KMS-11 (cell line): ENCODE measurements around the gene LCP2.

Experiments
- H2AFZ ChIP-seq: fragments of 200-600 bp; sonication (generic); 2 replicates; pipeline ENCODE4 v1.6.1; 2016; ENCODE audit warnings: antibody characterized with exemption, mixed run types, low read depth
- H3K27ac ChIP-seq: fragments of 200-600 bp; sonication (generic); 2 replicates; pipeline ENCODE4 v1.6.1; 2016; ENCODE audit warnings: mild to moderate bottlenecking, mixed run types
- H3K27me3 ChIP-seq: fragments of 200-600 bp; sonication (generic); 2 replicates; pipeline ENCODE4 v1.6.1; 2017; ENCODE audit warnings: mild to moderate bottlenecking, low read depth, mixed run types, moderate library complexity; ENCODE audit not compliant: insufficient read depth
- H3K36me3 ChIP-seq: fragments of 200-600 bp; sonication (generic); 2 replicates; pipeline ENCODE4 v1.6.1; 2017; ENCODE audit warnings: mild to moderate bottlenecking, mixed run types; ENCODE audit not compliant: insufficient read depth
- H3K4me1 ChIP-seq: fragments of 200-600 bp; sonication (generic); 2 replicates; pipeline ENCODE4 v1.6.1; 2016; ENCODE audit warnings: mild to moderate bottlenecking, low read depth, mixed run types; ENCODE audit not compliant: poor library complexity, severe bottlenecking
- H3K4me2 ChIP-seq: fragments of 200-600 bp; sonication (generic); 2 replicates; pipeline ENCODE4 v1.7.0; 2016; ENCODE audit warnings: mild to moderate bottlenecking, mixed run types
- H3K4me3 ChIP-seq: fragments of 200-600 bp; sonication (generic); IDR thresholded peaks from 2 replicates; pipeline ENCODE4 v1.6.1; 2017; ENCODE audit warnings: low read depth, low read length, mixed read lengths; ENCODE audit not compliant: insufficient read depth
- H3K79me2 ChIP-seq: fragments of 200-600 bp; sonication (generic); 2 replicates; pipeline ENCODE4 v1.6.1; 2016; ENCODE audit warnings: low read depth, mixed run types; ENCODE audit not compliant: insufficient read depth
- H3K9ac ChIP-seq: fragments of 200-600 bp; sonication (generic); 2 replicates; pipeline ENCODE4 v1.6.1; 2016; ENCODE audit warnings: mild to moderate bottlenecking, mixed run types
- H4K20me1 ChIP-seq: fragments of 200-600 bp; sonication (generic); 2 replicates; pipeline ENCODE4 v1.6.1; 2016; ENCODE audit warnings: mild to moderate bottlenecking, mixed run types; ENCODE audit not compliant: insufficient read depth
- TF ChIP-seq, protein P1 (sequence below): fragments of 200-600 bp; sonication (generic); conservative IDR thresholded peaks from 2 replicates; pipeline ENCODE4 v1.6.1; 2017; ENCODE audit warnings: low read depth, mild to moderate bottlenecking, antibody characterized with exemption, low read length, moderate library complexity, mixed read lengths

LCP2 gene

DNA sequence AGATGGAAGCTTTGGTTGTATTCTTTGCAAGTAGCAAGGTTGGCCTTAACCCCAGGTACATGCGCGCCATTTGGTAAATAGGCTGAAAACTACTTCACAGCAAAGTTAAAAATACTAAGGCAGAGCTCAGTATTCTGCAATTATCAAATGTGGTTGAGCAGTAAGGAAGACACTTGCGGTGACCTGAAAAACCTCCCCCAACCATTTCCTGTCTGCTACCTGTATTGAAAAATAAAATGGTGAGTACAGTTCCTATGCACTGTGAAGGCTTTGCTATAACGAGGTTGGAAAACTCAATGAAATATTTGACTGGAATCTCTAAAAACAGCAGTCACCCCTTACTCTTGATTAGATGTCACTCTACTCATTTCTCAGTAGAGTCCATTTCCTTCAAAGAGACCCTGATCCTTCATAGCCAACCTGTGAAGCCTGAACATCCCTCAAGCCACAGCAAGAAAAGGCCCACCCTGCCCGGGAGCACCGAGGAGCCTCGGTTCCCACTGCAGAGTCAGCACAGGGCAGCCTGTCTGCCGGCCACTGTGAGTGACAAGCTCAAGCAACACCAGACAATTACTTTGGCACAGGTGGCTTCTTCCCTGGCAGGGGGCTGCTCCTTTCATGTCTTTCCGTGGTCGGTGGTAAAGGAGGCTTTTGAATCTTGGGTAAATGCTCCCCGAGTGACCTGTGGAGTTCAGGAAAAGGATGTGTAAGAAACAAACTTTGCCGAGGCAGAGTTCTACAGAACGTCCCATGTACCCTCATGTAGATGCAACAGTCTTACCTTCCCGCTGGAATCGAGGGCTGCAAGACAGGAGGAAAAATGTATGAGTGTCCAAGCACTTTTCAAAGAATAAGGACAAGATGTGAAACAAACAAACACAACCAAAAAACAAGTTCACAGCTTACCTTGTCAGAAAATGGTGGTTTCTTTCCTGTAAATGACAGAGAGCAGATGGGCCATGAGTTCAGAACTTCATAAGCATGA lies 35.2 kb downstream of the LCP2 start:
- TF ChIP-seq, protein P1, sequence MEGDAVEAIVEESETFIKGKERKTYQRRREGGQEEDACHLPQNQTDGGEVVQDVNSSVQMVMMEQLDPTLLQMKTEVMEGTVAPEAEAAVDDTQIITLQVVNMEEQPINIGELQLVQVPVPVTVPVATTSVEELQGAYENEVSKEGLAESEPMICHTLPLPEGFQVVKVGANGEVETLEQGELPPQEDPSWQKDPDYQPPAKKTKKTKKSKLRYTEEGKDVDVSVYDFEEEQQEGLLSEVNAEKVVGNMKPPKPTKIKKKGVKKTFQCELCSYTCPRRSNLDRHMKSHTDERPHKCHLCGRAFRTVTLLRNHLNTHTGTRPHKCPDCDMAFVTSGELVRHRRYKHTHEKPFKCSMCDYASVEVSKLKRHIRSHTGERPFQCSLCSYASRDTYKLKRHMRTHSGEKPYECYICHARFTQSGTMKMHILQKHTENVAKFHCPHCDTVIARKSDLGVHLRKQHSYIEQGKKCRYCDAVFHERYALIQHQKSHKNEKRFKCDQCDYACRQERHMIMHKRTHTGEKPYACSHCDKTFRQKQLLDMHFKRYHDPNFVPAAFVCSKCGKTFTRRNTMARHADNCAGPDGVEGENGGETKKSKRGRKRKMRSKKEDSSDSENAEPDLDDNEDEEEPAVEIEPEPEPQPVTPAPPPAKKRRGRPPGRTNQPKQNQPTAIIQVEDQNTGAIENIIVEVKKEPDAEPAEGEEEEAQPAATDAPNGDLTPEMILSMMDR = no peak
- Histone ChIP-seq H3K79me2 (no peaks in the 10 kb centered on the region), H3K4me3 (no peak overlapping the region), H3K4me2 (no peak overlapping the region), H3K27me3 (no peaks in the 10 kb centered on the region), H3K4me1 (no peaks in the 10 kb centered on the region), H3K36me3 (no peaks in the 10 kb centered on the region), H4K20me1 (no peaks in the 10 kb centered on the region), H3K9ac (no peak overlapping the region), H3K27ac (no peak overlapping the region), H2AFZ (no peak overlapping the region)

DNA sequence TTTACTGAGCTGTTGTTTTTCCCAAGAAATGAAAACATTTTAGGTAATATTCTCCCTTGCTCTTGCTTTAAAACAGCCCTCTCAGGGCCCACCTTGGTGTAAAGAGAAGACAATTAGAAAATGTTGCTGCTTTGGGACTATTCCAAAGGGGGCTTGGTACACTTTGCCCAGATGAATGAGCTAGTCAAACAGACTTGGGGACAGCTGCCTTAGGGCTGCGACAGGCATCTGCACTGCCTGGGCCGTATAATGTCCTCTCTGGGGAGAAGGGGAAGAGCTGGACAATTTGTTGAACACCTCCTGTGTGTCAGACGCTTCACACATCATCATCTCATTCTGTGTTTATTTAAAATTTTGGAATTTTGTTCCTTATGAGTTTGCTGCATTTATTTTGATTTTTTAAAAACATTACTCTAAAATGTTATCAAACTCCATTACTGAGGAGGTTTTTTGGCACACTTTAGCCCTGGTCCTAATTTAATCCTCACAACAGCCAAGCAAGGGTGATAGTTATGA lies 36.0 kb downstream of the LCP2 start:
- H4K20me1 ChIP-seq = no peaks in the 10 kb centered on the region
- H3K27me3 ChIP-seq = no peaks in the 10 kb centered on the region
- no peak overlapping the region for H3K4me3 ChIP-seq
- TF ChIP-seq, protein P1 = no peak
- no peak overlapping the region for H3K27ac ChIP-seq
- H2AFZ ChIP-seq = no peak overlapping the region
- no peaks in the 10 kb centered on the region for H3K79me2 ChIP-seq
- H3K9ac ChIP-seq = no peak overlapping the region
- H3K4me2 ChIP-seq = no peak overlapping the region
- no peaks in the 10 kb centered on the region for H3K36me3 ChIP-seq
- no peaks in the 10 kb centered on the region for H3K4me1 ChIP-seq

DNA sequence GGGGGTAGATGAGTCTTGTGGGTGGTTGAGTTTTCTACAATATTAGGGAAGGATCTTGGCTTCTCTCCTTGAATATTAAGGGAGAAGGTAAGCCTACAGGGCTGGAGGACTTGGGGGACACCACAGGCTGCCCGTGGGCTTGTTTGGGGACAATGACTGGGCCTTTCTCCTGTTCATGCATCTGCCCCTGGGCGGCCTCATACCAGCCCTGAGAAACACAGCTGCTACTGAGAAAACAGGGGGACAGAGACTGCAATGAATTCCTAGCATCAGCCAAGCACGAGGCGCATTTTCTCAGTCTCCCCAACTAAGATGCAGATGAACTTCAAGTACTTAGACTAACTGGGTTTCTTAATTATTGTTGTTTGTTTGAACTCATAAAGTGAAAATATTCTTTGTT lies 40.2 kb downstream of the LCP2 start:
- no peak overlapping the region for H3K27ac ChIP-seq
- no peak overlapping the region for H2AFZ ChIP-seq
- no peaks in the 10 kb centered on the region for H3K79me2 ChIP-seq
- H4K20me1 ChIP-seq = no peaks in the 10 kb centered on the region
- H3K4me3 ChIP-seq = no peak overlapping the region
- no peak overlapping the region for H3K9ac ChIP-seq
- H3K4me1 ChIP-seq = no peaks in the 10 kb centered on the region
- H3K27me3 ChIP-seq = no peaks in the 10 kb centered on the region
- TF ChIP-seq, protein P1 = no peak
- H3K4me2 ChIP-seq = no peak overlapping the region
- H3K36me3 ChIP-seq = no peaks in the 10 kb centered on the region

DNA sequence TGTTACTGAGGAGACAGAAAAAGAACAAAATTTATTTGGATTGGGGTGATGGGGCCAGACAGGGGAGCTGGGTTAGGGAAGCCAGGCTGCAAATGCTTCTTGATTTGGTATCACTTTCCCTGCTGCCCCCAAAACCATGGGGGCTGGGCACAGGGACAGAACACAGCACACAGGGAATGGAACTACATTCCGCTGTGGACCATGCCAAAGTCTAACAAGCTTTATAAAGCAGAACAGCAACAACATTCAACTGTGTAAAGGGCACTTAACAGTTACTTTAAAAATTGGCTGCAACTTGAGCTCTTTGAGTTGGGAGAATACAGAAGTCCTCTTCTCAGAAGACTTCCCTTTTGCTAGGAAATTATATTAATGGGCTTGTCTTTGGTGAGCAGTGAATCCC lies 41.0 kb downstream of the LCP2 start:
- no peaks in the 10 kb centered on the region for H3K4me1 ChIP-seq
- H3K36me3 ChIP-seq = no peaks in the 10 kb centered on the region
- H3K4me3 ChIP-seq = no peak overlapping the region
- no peaks in the 10 kb centered on the region for H3K27me3 ChIP-seq
- no peak overlapping the region for H3K9ac ChIP-seq
- no peaks in the 10 kb centered on the region for H3K79me2 ChIP-seq
- TF ChIP-seq, protein P1 = no peak
- no peaks in the 10 kb centered on the region for H4K20me1 ChIP-seq
- no peak overlapping the region for H3K4me2 ChIP-seq
- no peak overlapping the region for H2AFZ ChIP-seq
- H3K27ac ChIP-seq = no peak overlapping the region
